CD4-positive, CD25-positive, alpha-beta regulatory T cell (primary cell): ENCODE measurements around the gene CNPY4. TPM values are rescaled to one million over a fixed set of nuclear protein-coding genes. Genes with fewer than 3 reads are reported as not detected.

Experiments
- ATAC-seq, 2 donors: fragments of 150-1000 bp; cut with Tn5 transposase; one replicate each; pipeline ENCODE4 v1.10.0; 2021; ENCODE audit warnings: low read depth in 2 of 2, moderate number of reproducible peaks in 2 of 2, moderate library complexity in 1 of 2
- DNase-seq, 3 donors: peaks; one replicate each; pipeline versions ENCODE4 v3.0.0 to v3.0.0-alpha.2; 2012 to 2022; ENCODE audit warnings: mixed read lengths in 1 of 3
- H3K27ac ChIP-seq: one replicate; pipeline ENCODE4 v1.7.0; 2013; ENCODE audit warnings: mild to moderate bottlenecking, low read length; ENCODE audit not compliant: insufficient read depth, poor library complexity, severe bottlenecking
- H3K27me3 ChIP-seq: one replicate; pipeline ENCODE4 v1.7.0; 2013; ENCODE audit warnings: low read length; ENCODE audit not compliant: control insufficient read depth, insufficient read depth
- H3K36me3 ChIP-seq: one replicate; pipeline ENCODE4 v1.7.0; 2013; ENCODE audit warnings: mild to moderate bottlenecking, low read length, moderate library complexity; ENCODE audit not compliant: control insufficient read depth, insufficient read depth
- H3K4me1 ChIP-seq: 2 replicates; pipeline ENCODE4 v1.7.0; 2013; ENCODE audit warnings: mild to moderate bottlenecking, low read length; ENCODE audit not compliant: insufficient read depth, control insufficient read depth, poor library complexity, severe bottlenecking
- H3K4me3 ChIP-seq: one replicate; pipeline ENCODE4 v1.7.0; 2013; ENCODE audit warnings: low read depth, mild to moderate bottlenecking, low read length, moderate library complexity
- H3K9me3 ChIP-seq, 2 experiments: 1 replicate in 1 of 2; 2 replicates in 1 of 2; pipeline ENCODE4 v1.7.0; 2013; ENCODE audit warnings: low read length in 2 of 2, mild to moderate bottlenecking in 1 of 2, moderate library complexity in 1 of 2; ENCODE audit not compliant: control insufficient read depth in 2 of 2
- H3K27ac Mint-ChIP-seq, 3 donors: one replicate each; pipeline ENCODE4 v1.8.0; 2020 to 2022; ENCODE audit warnings: mild to moderate bottlenecking in 3 of 3, mixed read lengths in 3 of 3, moderate library complexity in 2 of 3
- H3K27me3 Mint-ChIP-seq: one replicate; pipeline ENCODE4 v1.8.0; 2022; ENCODE audit warnings: mild to moderate bottlenecking, mixed read lengths
- H3K36me3 Mint-ChIP-seq: one replicate; pipeline ENCODE4 v1.8.0; 2020; ENCODE audit warnings: mixed read lengths
- H3K4me1 Mint-ChIP-seq, 4 donors: one replicate each; pipeline ENCODE4 v1.8.0; 2020 to 2022; ENCODE audit warnings: mixed read lengths in 4 of 4, mild to moderate bottlenecking in 1 of 4
- H3K4me3 Mint-ChIP-seq, 4 donors: one replicate each; pipeline ENCODE4 v1.8.0; 2020 to 2022; ENCODE audit warnings: mild to moderate bottlenecking in 4 of 4, mixed read lengths in 4 of 4, moderate library complexity in 3 of 4
- H3K9me3 Mint-ChIP-seq, 7 donors: one replicate each; pipeline ENCODE4 v1.8.0; 2020 to 2022; ENCODE audit warnings: mixed read lengths in 7 of 7, mild to moderate bottlenecking in 3 of 7, moderate library complexity in 2 of 7
- polyA plus RNA-seq, 4 donors: library from polyadenylated mRNA; unstranded; fragments of 300-500 nt; fragmentation: Illumina TruSeq; gene quantifications; one replicate each; pipeline ENCODE4 v1.2.3, GENCODE V29; 2021
- total RNA-seq: library from RNA; stranded (reverse); gene quantifications from one replicate; pipeline ENCODE4 v1.2.3, GENCODE V29; 2022

Gene CNPY4
- total and polyA plus RNA-seq, 5 donors from 2014 or later, result 14.1 to 20.7 (median 19.8) TPM

- no peaks in the 10 kb centered on the region for H3K27me3 ChIP-seq
- Mint-ChIP-seq H3K36me3 (peaks cover 2% of the 10 kb centered on the region), H3K27ac (peak overlapping the region; percentile 58 to 88 (median 74)), H3K4me3 (peak overlapping the region; percentile 85 to 98 (median 89)), H3K9me3 (no peaks in the 10 kb centered on the region), H3K4me1 (peaks cover 6 to 82% (median 37%) of the 10 kb centered on the region in 4 donors), H3K27me3 (peaks cover 4% of the 10 kb centered on the region)
- H3K4me1 ChIP-seq, result peaks cover 57% of the 10 kb centered on the region
- peak overlapping the region; percentile 85 for H3K27ac ChIP-seq
- no peak for DNase-seq
- peaks cover 28% of the 10 kb centered on the region for H3K36me3 ChIP-seq
- peak overlapping the region; percentile 68 for H3K4me3 ChIP-seq
- no peak for ATAC-seq
- H3K9me3 ChIP-seq, result no peaks in the 10 kb centered on the region
These were observed 39.7 kb downstream of the CNPY4 start for GRCh38 chr7:100159099-100159623.

GRCh38 chr7:100160067-100160466 lies 40.6 kb downstream of the CNPY4 start:
- H3K27me3 ChIP-seq, result no peaks in the 10 kb centered on the region
- Mint-ChIP-seq H3K36me3 (no peaks in the 10 kb centered on the region), H3K27ac (peak overlapping the region in 1 of 3 donors; percentile 15), H3K4me3 (peak overlapping the region; percentile 21 to 98 (median 76)), H3K4me1 (peaks cover 6 to 82% (median 36%) of the 10 kb centered on the region in 4 donors), H3K9me3 (no peaks in the 10 kb centered on the region), H3K27me3 (peaks cover 4% of the 10 kb centered on the region)
- no peak overlapping the region for H3K27ac ChIP-seq
- H3K36me3 ChIP-seq, result peaks cover 19% of the 10 kb centered on the region
- no peak overlapping the region for H3K4me3 ChIP-seq
- DNase-seq (no peak), ATAC-seq (no peak)
- H3K4me1 ChIP-seq, result peaks cover 60% of the 10 kb centered on the region
- H3K9me3 ChIP-seq, result no peaks in the 10 kb centered on the region

GRCh38 chr7:100163006-100163531 lies 43.6 kb downstream of the CNPY4 start:
- Mint-ChIP-seq H3K27ac (peak overlapping the region; percentile 84 to 100 (median 86)), H3K4me1 (peaks cover 11 to 86% (median 50%) of the 10 kb centered on the region in 4 donors), H3K9me3 (peaks cover 0 to 3% (median 0%) of the 10 kb centered on the region in 7 donors), H3K4me3 (peak overlapping the region; percentile 67 to 95 (median 86)), H3K27me3 (peaks cover 25% of the 10 kb centered on the region), H3K36me3 (no peaks in the 10 kb centered on the region)
- DNase-seq, result peak in 2 of 3 donors; percentile 64 to 68
- Histone ChIP-seq H3K4me3 (peak overlapping the region; percentile 66), H3K27me3 (no peaks in the 10 kb centered on the region), H3K36me3 (no peaks in the 10 kb centered on the region), H3K27ac (peak overlapping the region; percentile 68), H3K9me3 (no peaks in the 10 kb centered on the region), H3K4me1 (peaks cover 60% of the 10 kb centered on the region)
- peak; percentile 35 to 40 for ATAC-seq

- H3K36me3 ChIP-seq, result no peaks in the 10 kb centered on the region
- H3K9me3 ChIP-seq, result no peaks in the 10 kb centered on the region
- peaks cover 0 to 3% (median 0%) of the 10 kb centered on the region in 7 donors for H3K9me3 Mint-ChIP-seq
- peaks cover 65% of the 10 kb centered on the region for H3K4me1 ChIP-seq
- peak overlapping the region; percentile 68 for H3K27ac ChIP-seq
- DNase-seq (no peak), ATAC-seq (no peak)
- H3K4me3 Mint-ChIP-seq, result peak overlapping the region; percentile 67 to 95 (median 86)
- peaks cover 11 to 90% (median 58%) of the 10 kb centered on the region in 4 donors for H3K4me1 Mint-ChIP-seq
- peaks cover 33% of the 10 kb centered on the region for H3K27me3 Mint-ChIP-seq
- peak overlapping the region; percentile 74 to 86 (median 84) for H3K27ac Mint-ChIP-seq
- no peaks in the 10 kb centered on the region for H3K36me3 Mint-ChIP-seq
- no peaks in the 10 kb centered on the region for H3K27me3 ChIP-seq
- H3K4me3 ChIP-seq, result peak overlapping the region; percentile 66
These were observed 44.4 kb downstream of the CNPY4 start for GRCh38 chr7:100163871-100164270.

- Histone ChIP-seq H3K4me1 (peaks cover 86% of the 10 kb centered on the region), H3K9me3 (no peaks in the 10 kb centered on the region)
- peak overlapping the region; percentile 85 to 98 (median 91) for H3K4me3 Mint-ChIP-seq
These were observed 47.0 kb downstream of the CNPY4 start for GRCh38 chr7:100166317-100166940.

GRCh38 chr7:100166970-100167911 lies 47.8 kb downstream of the CNPY4 start:
- H3K27ac ChIP-seq, result peak overlapping the region; percentile 72
- Mint-ChIP-seq H3K9me3 (peaks cover 0 to 3% (median 0%) of the 10 kb centered on the region in 7 donors), H3K27me3 (peaks cover 50% of the 10 kb centered on the region), H3K36me3 (no peaks in the 10 kb centered on the region), H3K4me1 (peaks cover 11 to 89% (median 60%) of the 10 kb centered on the region in 4 donors), H3K27ac (peak overlapping the region; percentile 97 to 100 (median 98)), H3K4me3 (peak overlapping the region; percentile 85 to 98 (median 91))
- ATAC-seq, result no peak
- no peak for DNase-seq
- no peaks in the 10 kb centered on the region for H3K36me3 ChIP-seq
- no peaks in the 10 kb centered on the region for H3K27me3 ChIP-seq
- peak overlapping the region; percentile 74 for H3K4me3 ChIP-seq
- peaks cover 94% of the 10 kb centered on the region for H3K4me1 ChIP-seq
- H3K9me3 ChIP-seq, result no peaks in the 10 kb centered on the region

More at GRCh38 chr7:100166317-100166940, 47.0 kb downstream of the CNPY4 start:
- Mint-ChIP-seq H3K9me3 (peaks cover 0 to 3% (median 0%) of the 10 kb centered on the region in 7 donors), H3K36me3 (no peaks in the 10 kb centered on the region), H3K27me3 (peaks cover 50% of the 10 kb centered on the region), H3K27ac (peak overlapping the region; percentile 97 to 100 (median 98)), H3K4me1 (peaks cover 11 to 91% (median 63%) of the 10 kb centered on the region in 4 donors)
- Histone ChIP-seq H3K36me3 (no peaks in the 10 kb centered on the region), H3K27me3 (no peaks in the 10 kb centered on the region), H3K4me3 (peak overlapping the region; percentile 41), H3K27ac (peak overlapping the region; percentile 72)
- DNase-seq, result peak in 2 of 3 donors; percentile 52 to 87
- ATAC-seq, result peak; percentile 62 to 65

- ATAC-seq (no peak), DNase-seq (no peak)
- H3K4me1 ChIP-seq, result peaks cover 89% of the 10 kb centered on the region
These were observed 48.5 kb downstream of the CNPY4 start for GRCh38 chr7:100167912-100168323.

More at GRCh38 chr7:100167912-100168323, 48.5 kb downstream of the CNPY4 start:
- peaks cover 50% of the 10 kb centered on the region for H3K27me3 Mint-ChIP-seq
- peaks cover 0 to 3% (median 0%) of the 10 kb centered on the region in 7 donors for H3K9me3 Mint-ChIP-seq
- H3K27ac Mint-ChIP-seq, result peak overlapping the region; percentile 97 to 100 (median 98)
- Histone ChIP-seq H3K4me3 (peak overlapping the region; percentile 74), H3K27me3 (no peaks in the 10 kb centered on the region), H3K36me3 (no peaks in the 10 kb centered on the region), H3K9me3 (no peaks in the 10 kb centered on the region), H3K27ac (peak overlapping the region; percentile 72)
- H3K4me3 Mint-ChIP-seq, result peak overlapping the region; percentile 85 to 98 (median 91)
- peaks cover 11 to 82% (median 56%) of the 10 kb centered on the region in 4 donors for H3K4me1 Mint-ChIP-seq
- H3K36me3 Mint-ChIP-seq, result no peaks in the 10 kb centered on the region
